Left ventricle myocardium inferior (tissue), 1 donor: ENCODE data around the gene IMP4. TPM values are rescaled to one million over a fixed set of nuclear protein-coding genes. Genes with fewer than 3 reads are reported as not detected.

ENCODE experiments used
- DNase-seq: peaks from one replicate; pipeline ENCODE4 v3.0.0-alpha.2; 2020
- H3K27ac ChIP-seq: fragments of 200-600 bp; replicated peaks from 2 replicates; pipeline ENCODE4 v1.8.0; 2021
- H3K27me3 ChIP-seq: fragments of 200-600 bp; 2 replicates; pipeline ENCODE4 v1.8.0; 2021; ENCODE audit warnings: low read depth
- H3K36me3 ChIP-seq: fragments of 200-600 bp; 2 replicates; pipeline ENCODE4 v1.8.0; 2021
- H3K4me1 ChIP-seq: fragments of 200-600 bp; 2 replicates; pipeline ENCODE4 v1.8.0; 2021
- H3K4me3 ChIP-seq: fragments of 200-600 bp; 2 replicates; pipeline ENCODE4 v1.8.0; 2021; ENCODE audit warnings: mild to moderate bottlenecking, moderate library complexity
- H3K9me3 ChIP-seq: fragments of 200-600 bp; replicated peaks from 2 replicates; pipeline ENCODE4 v1.8.0; 2021
- CTCF ChIP-seq: fragments of 200-600 bp; IDR thresholded peaks from 2 replicates; pipeline ENCODE4 v1.8.0; 2021; ENCODE audit warnings: antibody characterized with exemption, mild to moderate bottlenecking, borderline replicate concordance
- intact Hi-C: fragments of 100-400 bp; cut with micrococcal nuclease; formaldehyde crosslinking; loops from one replicate; pipeline ENCODE4 v1.11.0; 2022
- total RNA-seq: library from RNA; stranded (reverse); fragmentation: NEBNext Ultra II Directional; extraction: Animal tissue kit (Norgen Biotek cat#: 25700); gene quantifications from one replicate; pipeline ENCODE4 v1.2.1, GENCODE V29; 2021
- donor health status: DM: no; HTN: yes; CAD: no; lungs with severe emphysema.

Gene IMP4
- total RNA-seq, 1 donor from 2014 or later, result 57.2 TPM

- no peak overlapping the region for H3K4me3 ChIP-seq
- TF ChIP-seq CTCF, result no peak
- intact Hi-C loops, result no loop called here
- H3K36me3 ChIP-seq, result peaks cover 7% of the 10 kb centered on the region
- peak overlapping the region; percentile 35 for H3K27ac ChIP-seq
- DNase-seq, result no peak
- peaks cover 22% of the 10 kb centered on the region for H3K4me1 ChIP-seq
- H3K9me3 ChIP-seq, result no peaks in the 10 kb centered on the region
- no peaks in the 10 kb centered on the region for H3K27me3 ChIP-seq
Measured at GRCh38 chr2:130380096-130380934, 37.6 kb downstream of the IMP4 start.

- Histone ChIP-seq H3K4me1 (peaks cover 31% of the 10 kb centered on the region), H3K27ac (no peak overlapping the region)
- intact Hi-C loops, result no loop called here
Measured at GRCh38 chr2:130381145-130381544, 38.4 kb downstream of the IMP4 start.

GRCh38 chr2:130381619-130382018 lies 38.9 kb downstream of the IMP4 start:
- no peak for TF ChIP-seq CTCF
- peaks cover 35% of the 10 kb centered on the region for H3K4me1 ChIP-seq
- H3K4me3 ChIP-seq, result no peak overlapping the region
- H3K9me3 ChIP-seq, result no peaks in the 10 kb centered on the region
- intact Hi-C loops, result no loop called here
- no peaks in the 10 kb centered on the region for H3K27me3 ChIP-seq
- no peaks in the 10 kb centered on the region for H3K36me3 ChIP-seq
- H3K27ac ChIP-seq, result no peak overlapping the region
- DNase-seq, result no peak

More at GRCh38 chr2:130381145-130381544, 38.4 kb downstream of the IMP4 start:
- no peaks in the 10 kb centered on the region for H3K27me3 ChIP-seq
- no peak overlapping the region for H3K4me3 ChIP-seq
- no peak for DNase-seq
- no peak for TF ChIP-seq CTCF
- no peaks in the 10 kb centered on the region for H3K9me3 ChIP-seq
- no peaks in the 10 kb centered on the region for H3K36me3 ChIP-seq

- Histone ChIP-seq H3K4me3 (no peak overlapping the region), H3K27ac (no peak overlapping the region), H3K4me1 (peaks cover 41% of the 10 kb centered on the region), H3K9me3 (no peaks in the 10 kb centered on the region), H3K27me3 (no peaks in the 10 kb centered on the region), H3K36me3 (no peaks in the 10 kb centered on the region)
- no peak for DNase-seq
- intact Hi-C loops, result no loop called here
- no peak for TF ChIP-seq CTCF
Measured at GRCh38 chr2:130382313-130382917, 39.7 kb downstream of the IMP4 start.

- no peak for TF ChIP-seq CTCF
- Histone ChIP-seq H3K27ac (peak overlapping the region; percentile 86), H3K4me1 (peaks cover 58% of the 10 kb centered on the region)
Measured at GRCh38 chr2:130385709-130386108, 43.0 kb downstream of the IMP4 start.

More at GRCh38 chr2:130385709-130386108, 43.0 kb downstream of the IMP4 start:
- no peaks in the 10 kb centered on the region for H3K27me3 ChIP-seq
- intact Hi-C loops, result no loop called here
- no peak overlapping the region for H3K4me3 ChIP-seq
- no peak for DNase-seq
- H3K36me3 ChIP-seq, result no peaks in the 10 kb centered on the region
- H3K9me3 ChIP-seq, result no peaks in the 10 kb centered on the region
